Mammary epithelial cell (primary cell): ENCODE results near the gene NUTM2G.
"Not testable (repeated sequence)": the region's sequence is repeated elsewhere in the genome, so short reads cannot be mapped to it uniquely, and the experiment has no call there.

ENCODE experiments used
- CTCF ChIP-seq, 2 donors: IDR thresholded peaks in 1 of 2; conservative IDR thresholded peaks in 1 of 2; 2 replicates each; pipeline ENCODE4 v1.5.1; 2011 to 2012; ENCODE audit warnings: inconsistent platforms in 2 of 2, low read length in 2 of 2, mild to moderate bottlenecking in 2 of 2, control low read depth in 1 of 2, low read depth in 1 of 2; ENCODE audit not compliant: insufficient read depth in 1 of 2; ENCODE audit errors: extremely low read depth in 1 of 2
- EZH2 ChIP-seq: IDR thresholded peaks from 2 replicates; pipeline ENCODE4 v1.6.1; 2012; ENCODE audit warnings: low read length, inconsistent platforms, borderline replicate concordance

DNA sequence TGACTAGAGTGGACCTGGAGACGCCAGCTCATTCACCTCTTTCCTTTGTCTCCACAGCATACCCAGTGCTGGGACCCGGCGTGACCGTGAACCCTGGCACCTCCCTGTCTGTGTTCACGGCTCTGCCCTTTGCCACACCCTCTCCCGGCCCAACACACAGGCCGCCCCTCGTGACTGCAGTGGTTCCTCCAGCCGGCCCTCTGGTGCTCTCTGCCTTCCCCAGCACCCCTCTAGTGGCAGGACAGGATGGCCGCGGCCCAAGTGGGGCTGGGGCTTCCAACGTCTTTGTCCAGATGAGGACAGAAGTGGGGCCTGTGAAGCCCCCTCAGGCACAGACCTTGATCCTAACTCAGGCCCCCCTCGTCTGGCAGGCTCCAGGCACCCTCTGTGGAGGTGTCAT is 3.0 kb downstream of the NUTM2G start:
- not testable (repeated sequence) for TF ChIP-seq EZH2; CTCF (conservative IDR thresholded peaks at IDR 0.05 in 1 of 2, IDR thresholded peaks at IDR 0.05 in 1 of 2; ENCODE audit: extremely low read depth in 1 of 2, insufficient read depth in 1 of 2, low read depth in 1 of 2, low read length in 2 of 2)
